Measurements from ENCODE around the gene SERTAD2.

Gene SERTAD2

GRCh38 chr2:64630752-64631151, 23.0 kb downstream of the SERTAD2 start:
- TF ChIP-seq, protein P1, sequence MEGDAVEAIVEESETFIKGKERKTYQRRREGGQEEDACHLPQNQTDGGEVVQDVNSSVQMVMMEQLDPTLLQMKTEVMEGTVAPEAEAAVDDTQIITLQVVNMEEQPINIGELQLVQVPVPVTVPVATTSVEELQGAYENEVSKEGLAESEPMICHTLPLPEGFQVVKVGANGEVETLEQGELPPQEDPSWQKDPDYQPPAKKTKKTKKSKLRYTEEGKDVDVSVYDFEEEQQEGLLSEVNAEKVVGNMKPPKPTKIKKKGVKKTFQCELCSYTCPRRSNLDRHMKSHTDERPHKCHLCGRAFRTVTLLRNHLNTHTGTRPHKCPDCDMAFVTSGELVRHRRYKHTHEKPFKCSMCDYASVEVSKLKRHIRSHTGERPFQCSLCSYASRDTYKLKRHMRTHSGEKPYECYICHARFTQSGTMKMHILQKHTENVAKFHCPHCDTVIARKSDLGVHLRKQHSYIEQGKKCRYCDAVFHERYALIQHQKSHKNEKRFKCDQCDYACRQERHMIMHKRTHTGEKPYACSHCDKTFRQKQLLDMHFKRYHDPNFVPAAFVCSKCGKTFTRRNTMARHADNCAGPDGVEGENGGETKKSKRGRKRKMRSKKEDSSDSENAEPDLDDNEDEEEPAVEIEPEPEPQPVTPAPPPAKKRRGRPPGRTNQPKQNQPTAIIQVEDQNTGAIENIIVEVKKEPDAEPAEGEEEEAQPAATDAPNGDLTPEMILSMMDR (IDR thresholded peaks at IDR 0.05) = no peak
- Mint-ChIP-seq H3K4me1 (peaks cover 87% of the 10 kb centered on the region), H3K27ac (peak overlapping the region; percentile 95), H3K9me3 (no peaks in the 10 kb centered on the region), H3K4me3 (no peak overlapping the region), H3K36me3 (ENCODE audit: low read depth) (peaks cover 28% of the 10 kb centered on the region), H3K27me3 (ENCODE audit: low read depth, poor library complexity) (peaks cover 2% of the 10 kb centered on the region)
- no peak for DNase-seq

DNA sequence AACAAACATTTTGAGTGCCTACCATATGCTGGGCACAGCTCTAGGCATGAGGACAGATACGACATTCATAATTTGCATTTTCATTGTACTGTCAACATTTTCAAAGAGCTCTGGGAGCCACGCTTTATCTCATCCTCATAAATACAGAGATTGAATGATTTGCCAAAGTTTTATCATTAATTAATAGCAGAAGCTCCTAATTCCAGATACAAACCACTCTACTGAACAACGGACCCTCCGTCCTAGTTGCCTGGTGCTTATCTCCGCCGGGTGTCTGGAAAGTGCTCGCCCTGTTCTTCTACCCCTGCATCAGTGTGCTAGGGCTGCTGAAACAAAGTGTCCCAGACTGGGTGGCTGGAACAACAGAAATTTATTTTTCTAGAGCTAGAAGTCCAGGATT, 23.8 kb downstream of the SERTAD2 start:
- no peak overlapping the region for H3K27ac Mint-ChIP-seq
- no peaks in the 10 kb centered on the region for H3K9me3 Mint-ChIP-seq
- H3K4me1 Mint-ChIP-seq = peaks cover 86% of the 10 kb centered on the region
- DNase-seq = no peak
- H3K27me3 Mint-ChIP-seq (ENCODE audit: low read depth, poor library complexity) = peaks cover 6% of the 10 kb centered on the region
- H3K36me3 Mint-ChIP-seq (ENCODE audit: low read depth) = peaks cover 20% of the 10 kb centered on the region
- H3K4me3 Mint-ChIP-seq = no peak overlapping the region
- TF ChIP-seq, protein P1 (IDR thresholded peaks at IDR 0.05) = no peak

DNA sequence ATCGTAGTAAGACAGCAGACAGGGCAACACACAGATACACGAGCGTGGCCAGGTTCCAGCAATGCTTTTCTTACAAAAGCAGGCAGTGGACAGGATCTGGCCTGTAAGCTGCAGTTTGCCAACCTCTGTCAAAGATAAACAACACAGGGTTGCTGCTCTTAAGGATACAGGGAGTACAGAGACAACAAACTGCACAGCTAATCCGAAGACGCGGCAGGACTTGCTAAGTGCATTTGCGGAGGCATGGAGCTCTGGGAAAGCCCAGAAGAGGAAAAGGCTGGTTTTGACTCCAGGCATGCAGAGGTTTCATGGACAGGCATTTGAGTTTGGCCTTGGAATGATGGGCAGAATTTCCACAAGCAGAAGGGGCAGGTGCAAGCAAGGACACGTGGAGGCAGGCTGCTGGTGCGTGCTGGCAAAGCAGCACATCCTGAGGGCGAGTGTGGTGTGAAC, 24.4 kb downstream of the SERTAD2 start:
- H3K27me3 Mint-ChIP-seq (ENCODE audit: low read depth, poor library complexity) = peaks cover 6% of the 10 kb centered on the region
- no peak overlapping the region for H3K4me3 Mint-ChIP-seq
- TF ChIP-seq, protein P1 (IDR thresholded peaks at IDR 0.05) = no peak
- H3K9me3 Mint-ChIP-seq = no peaks in the 10 kb centered on the region
- peak overlapping the region; percentile 58 for H3K27ac Mint-ChIP-seq
- no peak for DNase-seq
- H3K36me3 Mint-ChIP-seq (ENCODE audit: low read depth) = peaks cover 17% of the 10 kb centered on the region
- H3K4me1 Mint-ChIP-seq = peaks cover 81% of the 10 kb centered on the region

DNA sequence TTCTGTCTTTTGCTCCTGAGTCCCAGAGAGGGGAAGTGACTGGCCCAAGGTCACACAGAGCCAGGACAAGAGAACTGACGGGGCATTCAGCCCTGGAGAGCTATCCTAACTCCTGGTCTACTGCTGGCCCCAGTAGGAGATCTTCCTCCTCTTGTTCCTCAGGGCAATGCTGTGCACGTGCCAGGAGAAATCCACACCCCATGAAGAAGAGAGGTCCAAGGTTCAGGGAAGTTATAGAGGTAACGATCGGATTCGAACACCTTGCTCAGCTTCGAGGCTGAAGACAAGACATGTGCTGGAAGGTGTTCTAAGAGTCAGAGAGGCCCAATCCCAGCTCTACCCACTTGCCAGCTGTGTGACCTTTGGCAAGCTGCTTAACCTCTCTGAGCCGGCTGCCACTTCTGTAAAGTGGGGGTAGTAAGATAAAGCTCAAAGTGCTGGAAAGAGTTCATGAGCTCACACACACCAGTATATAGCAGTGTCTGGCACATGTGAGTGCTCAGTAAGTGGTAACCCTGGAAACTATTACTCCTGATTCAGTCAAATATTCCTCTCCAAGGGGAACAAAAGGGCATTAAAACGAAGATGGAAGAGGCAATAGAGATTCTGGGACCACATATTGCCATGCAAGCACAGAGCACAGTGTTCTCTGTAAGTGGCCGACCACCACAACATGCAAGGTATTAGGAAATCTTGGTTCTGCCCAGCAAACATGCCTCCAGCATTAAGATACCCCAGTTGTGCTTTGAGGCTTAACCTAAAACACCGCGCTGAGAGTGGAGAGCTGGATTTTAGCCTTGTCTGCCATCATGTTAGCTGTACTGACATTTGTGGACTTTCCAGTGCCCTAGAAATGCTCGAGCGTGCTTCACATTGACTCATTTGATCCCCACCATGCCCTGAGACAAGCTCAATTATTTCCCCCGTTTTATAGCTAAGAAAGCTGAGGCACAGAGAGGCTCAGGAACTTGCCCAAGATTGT, 25.6 kb downstream of the SERTAD2 start:
- H3K9me3 Mint-ChIP-seq = no peaks in the 10 kb centered on the region
- H3K4me1 Mint-ChIP-seq = peaks cover 72% of the 10 kb centered on the region
- peaks cover 6% of the 10 kb centered on the region for H3K27me3 Mint-ChIP-seq (ENCODE audit: low read depth, poor library complexity)
- DNase-seq = no peak
- TF ChIP-seq, protein P1 (IDR thresholded peaks at IDR 0.05) = no peak
- H3K4me3 Mint-ChIP-seq = no peak overlapping the region
- peak overlapping the region; percentile 58 for H3K27ac Mint-ChIP-seq
- H3K36me3 Mint-ChIP-seq (ENCODE audit: low read depth) = peaks cover 8% of the 10 kb centered on the region

DNA sequence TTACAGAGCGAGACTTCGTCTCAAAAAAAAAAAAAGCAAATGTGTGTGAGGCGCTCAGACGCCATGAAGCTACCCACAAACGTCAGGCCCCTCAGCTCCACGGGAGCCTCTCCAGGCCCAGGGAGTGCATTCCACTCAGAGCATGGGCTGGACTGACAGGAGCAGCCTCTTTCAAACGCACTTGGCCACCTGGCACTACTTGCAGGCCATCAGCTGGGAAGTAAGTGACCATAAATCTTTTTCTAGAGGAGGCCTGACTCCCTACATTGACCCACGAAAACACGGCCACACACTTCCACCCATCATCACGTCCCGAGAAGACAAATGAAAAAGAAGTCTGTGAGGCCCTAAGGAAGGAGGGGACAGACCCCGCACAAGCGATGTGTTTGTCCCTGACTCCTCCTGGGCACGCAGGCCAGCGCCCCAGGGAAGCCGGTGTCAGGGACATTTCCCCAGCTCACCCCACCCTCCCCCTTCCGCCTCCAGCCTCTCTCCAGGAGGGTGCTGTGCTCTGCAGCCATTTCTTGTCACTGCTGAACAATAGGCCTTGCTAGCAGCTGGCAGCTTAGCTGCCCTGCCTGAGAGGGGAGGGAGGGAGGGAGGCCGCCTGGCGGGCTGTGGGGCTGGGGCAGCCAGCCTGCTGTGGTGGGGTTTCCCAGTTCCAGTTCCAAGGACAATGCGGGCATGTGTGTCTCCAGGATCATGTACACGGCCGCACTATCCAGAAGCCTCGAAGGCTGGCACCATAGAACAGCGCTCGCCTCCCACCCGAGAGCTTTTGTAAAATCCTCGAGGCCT, 26.6 kb downstream of the SERTAD2 start:
- Mint-ChIP-seq H3K9me3 (no peaks in the 10 kb centered on the region), H3K4me3 (no peak overlapping the region), H3K36me3 (ENCODE audit: low read depth) (peaks cover 8% of the 10 kb centered on the region), H3K27me3 (ENCODE audit: low read depth, poor library complexity) (peaks cover 6% of the 10 kb centered on the region), H3K27ac (peak overlapping the region; percentile 87), H3K4me1 (peaks cover 74% of the 10 kb centered on the region)
- TF ChIP-seq, protein P1 (IDR thresholded peaks at IDR 0.05) = no peak
- DNase-seq = no peak
